Hepatocyte (in vitro differentiated cells): ENCODE results near the gene MYO1B.

ENCODE experiments used
- EZH2phosphoT487 ChIP-seq: fragments of 200-600 bp; sonication (generic); IDR thresholded peaks from one replicate; pipeline ENCODE4 v1.6.1; 2018; ENCODE audit warnings: antibody characterized with exemption, mild to moderate bottlenecking, low read depth, moderate library complexity; ENCODE audit not compliant: unreplicated experiment, severe bottlenecking
- TF ChIP-seq, protein P1 (sequence below): fragments of 200-600 bp; sonication (generic); IDR thresholded peaks from 2 replicates; pipeline ENCODE4 v1.5.1; 2016; ENCODE audit warnings: antibody characterized with exemption, mild to moderate bottlenecking; ENCODE audit not compliant: poor library complexity

DNA sequence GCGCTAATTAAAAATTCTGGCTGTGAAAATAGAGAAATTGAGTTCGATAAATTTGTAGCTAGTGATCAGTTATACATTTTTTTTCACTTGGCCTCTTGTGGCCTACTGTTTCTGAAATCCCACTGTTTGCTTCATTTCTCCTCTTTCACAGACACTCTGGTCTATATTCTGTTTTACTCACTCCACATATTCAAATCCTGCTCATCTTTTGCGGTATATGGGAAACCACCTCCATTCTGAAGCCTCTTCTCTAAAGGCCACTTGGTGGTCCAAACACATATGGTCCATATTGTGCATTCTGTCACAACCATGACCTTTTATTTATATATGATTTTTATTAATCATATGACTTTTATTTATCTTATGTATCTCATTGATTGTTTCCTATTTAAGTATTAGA lies 67.0 kb downstream of the MYO1B start:
- TF ChIP-seq, protein P1, sequence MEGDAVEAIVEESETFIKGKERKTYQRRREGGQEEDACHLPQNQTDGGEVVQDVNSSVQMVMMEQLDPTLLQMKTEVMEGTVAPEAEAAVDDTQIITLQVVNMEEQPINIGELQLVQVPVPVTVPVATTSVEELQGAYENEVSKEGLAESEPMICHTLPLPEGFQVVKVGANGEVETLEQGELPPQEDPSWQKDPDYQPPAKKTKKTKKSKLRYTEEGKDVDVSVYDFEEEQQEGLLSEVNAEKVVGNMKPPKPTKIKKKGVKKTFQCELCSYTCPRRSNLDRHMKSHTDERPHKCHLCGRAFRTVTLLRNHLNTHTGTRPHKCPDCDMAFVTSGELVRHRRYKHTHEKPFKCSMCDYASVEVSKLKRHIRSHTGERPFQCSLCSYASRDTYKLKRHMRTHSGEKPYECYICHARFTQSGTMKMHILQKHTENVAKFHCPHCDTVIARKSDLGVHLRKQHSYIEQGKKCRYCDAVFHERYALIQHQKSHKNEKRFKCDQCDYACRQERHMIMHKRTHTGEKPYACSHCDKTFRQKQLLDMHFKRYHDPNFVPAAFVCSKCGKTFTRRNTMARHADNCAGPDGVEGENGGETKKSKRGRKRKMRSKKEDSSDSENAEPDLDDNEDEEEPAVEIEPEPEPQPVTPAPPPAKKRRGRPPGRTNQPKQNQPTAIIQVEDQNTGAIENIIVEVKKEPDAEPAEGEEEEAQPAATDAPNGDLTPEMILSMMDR: no peak
- no peak for TF ChIP-seq EZH2phosphoT487
